Bronchial epithelial cell (primary cell): Measurements from ENCODE around the gene CTNNA2. TPM values are rescaled to one million over a fixed set of nuclear protein-coding genes. Genes with fewer than 3 reads are reported as not detected.

Experiments
- DNase-seq: peaks from one replicate; pipeline ENCODE4 v3.0.0-alpha.2; 2010; ENCODE audit warnings: low read depth
- FAIRE-seq: peaks from 2 replicates; lab custom pipeline; 2011; peaks lifted over from hg19 to GRCh38; lab: Jason Lieb, UNC
- H3K27me3 ChIP-seq: 2 replicates; pipeline ENCODE4 v1.5.1; 2011; ENCODE audit warnings: low read length; ENCODE audit not compliant: control insufficient read depth, insufficient read depth
- H3K36me3 ChIP-seq: 2 replicates; pipeline ENCODE4 v1.5.1; 2011; ENCODE audit warnings: low read length; ENCODE audit not compliant: control insufficient read depth, insufficient read depth
- H3K4me3 ChIP-seq: 2 replicates; pipeline ENCODE4 v1.5.1; 2011; ENCODE audit warnings: mild to moderate bottlenecking, low read depth, low read length, control low read depth
- total RNA-seq: library from RNA; depleted of rRNA; stranded (reverse); fragments of >200 nt; gene quantifications from 2 replicates; pipeline ENCODE4 v1.2.1, GENCODE V29; 2014
- TF ChIP-seq, protein P1 (sequence below): IDR thresholded peaks from 2 replicates; pipeline ENCODE4 v1.5.1; 2011; ENCODE audit warnings: mild to moderate bottlenecking, moderate library complexity, low read length, control low read depth, inconsistent platforms; ENCODE audit not compliant: insufficient read depth, severe bottlenecking

Gene CTNNA2
- total RNA-seq, 1 donor from 2014 or later, result not detected

DNA sequence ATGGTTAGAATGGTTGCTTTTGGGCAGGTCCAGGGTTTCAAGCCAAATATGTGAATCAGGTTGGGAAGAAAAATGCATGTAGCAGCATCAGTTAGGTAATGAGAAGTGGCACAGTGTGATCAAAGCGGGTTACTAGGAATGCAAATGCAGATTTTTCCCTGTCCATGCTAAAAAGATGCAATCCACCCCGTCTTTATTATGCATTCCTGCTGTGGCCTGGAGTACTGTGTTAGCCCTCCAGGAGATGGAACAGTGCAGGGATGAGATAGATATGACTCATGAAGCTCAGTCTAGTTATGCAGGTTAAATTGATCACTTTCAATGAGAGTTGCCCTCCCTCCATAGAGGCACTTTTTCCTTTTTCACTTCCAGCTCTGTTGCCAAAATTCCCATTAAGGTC, 283.8 kb downstream of the CTNNA2 start:
- no peak for DNase-seq
- Histone ChIP-seq H3K27me3 (no peaks in the 10 kb centered on the region), H3K4me3 (no peak overlapping the region), H3K36me3 (no peaks in the 10 kb centered on the region)
- TF ChIP-seq, protein P1, sequence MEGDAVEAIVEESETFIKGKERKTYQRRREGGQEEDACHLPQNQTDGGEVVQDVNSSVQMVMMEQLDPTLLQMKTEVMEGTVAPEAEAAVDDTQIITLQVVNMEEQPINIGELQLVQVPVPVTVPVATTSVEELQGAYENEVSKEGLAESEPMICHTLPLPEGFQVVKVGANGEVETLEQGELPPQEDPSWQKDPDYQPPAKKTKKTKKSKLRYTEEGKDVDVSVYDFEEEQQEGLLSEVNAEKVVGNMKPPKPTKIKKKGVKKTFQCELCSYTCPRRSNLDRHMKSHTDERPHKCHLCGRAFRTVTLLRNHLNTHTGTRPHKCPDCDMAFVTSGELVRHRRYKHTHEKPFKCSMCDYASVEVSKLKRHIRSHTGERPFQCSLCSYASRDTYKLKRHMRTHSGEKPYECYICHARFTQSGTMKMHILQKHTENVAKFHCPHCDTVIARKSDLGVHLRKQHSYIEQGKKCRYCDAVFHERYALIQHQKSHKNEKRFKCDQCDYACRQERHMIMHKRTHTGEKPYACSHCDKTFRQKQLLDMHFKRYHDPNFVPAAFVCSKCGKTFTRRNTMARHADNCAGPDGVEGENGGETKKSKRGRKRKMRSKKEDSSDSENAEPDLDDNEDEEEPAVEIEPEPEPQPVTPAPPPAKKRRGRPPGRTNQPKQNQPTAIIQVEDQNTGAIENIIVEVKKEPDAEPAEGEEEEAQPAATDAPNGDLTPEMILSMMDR, result no peak
- no peak for FAIRE-seq

- Histone ChIP-seq H3K36me3 (no peaks in the 10 kb centered on the region), H3K4me3 (no peak overlapping the region), H3K27me3 (no peaks in the 10 kb centered on the region)
- FAIRE-seq (no peak), DNase-seq (no peak)
- TF ChIP-seq, protein P1, result no peak
These were observed 285.9 kb downstream of the CTNNA2 start for GRCh38 chr2:79798776-79799175.

DNA sequence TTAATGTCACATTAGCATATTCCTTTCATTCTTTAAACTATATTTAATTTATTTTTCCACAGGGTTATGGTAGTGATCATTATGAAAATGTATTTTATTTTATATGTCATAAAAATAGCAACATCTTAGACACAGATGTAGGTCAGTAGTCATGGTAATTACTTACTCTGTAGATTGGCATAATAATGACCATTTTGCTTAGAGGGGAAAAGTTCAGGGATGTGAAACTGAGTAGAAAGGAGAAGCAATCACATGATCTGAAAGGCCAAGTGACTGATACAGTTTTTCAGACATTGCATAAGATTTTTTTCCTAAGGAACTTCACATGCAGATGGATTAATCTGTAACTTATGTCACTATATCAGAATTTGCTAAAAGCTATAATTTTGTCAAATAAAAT, 286.9 kb downstream of the CTNNA2 start:
- Histone ChIP-seq H3K36me3 (no peaks in the 10 kb centered on the region), H3K27me3 (no peaks in the 10 kb centered on the region), H3K4me3 (no peak overlapping the region)
- DNase-seq (no peak), FAIRE-seq (no peak)
- TF ChIP-seq, protein P1, result no peak

GRCh38 chr2:79801082-79801481, 288.2 kb downstream of the CTNNA2 start:
- Histone ChIP-seq H3K27me3 (no peaks in the 10 kb centered on the region), H3K36me3 (no peaks in the 10 kb centered on the region), H3K4me3 (no peak overlapping the region)
- DNase-seq (no peak), FAIRE-seq (no peak)
- TF ChIP-seq, protein P1, result no peak

DNA sequence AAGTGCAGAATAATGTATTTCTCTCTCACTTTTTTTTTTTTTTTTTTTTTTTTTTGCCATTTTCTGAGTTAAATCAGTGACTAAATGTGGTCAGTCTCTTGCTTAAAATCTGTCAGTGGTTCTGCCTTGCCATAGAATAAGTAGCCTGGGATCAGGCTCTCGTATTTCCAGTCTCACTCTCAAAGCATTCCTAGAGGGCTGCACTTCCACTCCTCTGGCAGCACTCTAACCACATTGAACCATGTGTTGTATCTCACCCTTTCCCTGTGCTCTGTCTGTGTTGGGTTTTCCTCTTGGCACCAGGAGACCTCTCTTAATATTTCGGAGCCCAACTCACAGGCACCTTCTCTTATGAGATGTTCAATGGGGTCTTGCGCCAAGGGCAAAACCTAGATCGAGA, 304.4 kb downstream of the CTNNA2 start:
- TF ChIP-seq, protein P1, result no peak
- FAIRE-seq, result no peak
- no peak overlapping the region for H3K4me3 ChIP-seq
- DNase-seq, result no peak
- no peaks in the 10 kb centered on the region for H3K36me3 ChIP-seq
- no peaks in the 10 kb centered on the region for H3K27me3 ChIP-seq

DNA sequence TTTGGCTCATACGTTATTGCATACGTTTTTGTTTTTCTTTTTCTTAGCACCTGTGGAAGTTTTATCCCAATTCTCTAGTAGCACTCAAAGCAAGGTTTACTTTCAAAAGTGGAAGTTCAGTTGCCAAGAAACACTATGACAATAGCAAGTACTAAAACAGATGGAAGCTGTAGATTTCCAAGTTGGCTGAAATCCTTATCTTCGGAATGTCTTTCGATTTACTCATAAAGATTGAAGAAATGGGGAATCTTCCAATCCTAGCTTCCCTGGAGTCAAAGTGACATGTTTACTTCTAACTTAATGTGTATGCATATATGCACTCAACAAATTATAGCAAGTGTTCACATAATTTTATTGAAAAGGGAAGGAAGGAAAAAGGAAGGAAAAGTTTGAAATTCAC, 307.4 kb downstream of the CTNNA2 start:
- TF ChIP-seq, protein P1, result no peak
- no peak for DNase-seq
- no peak overlapping the region for H3K4me3 ChIP-seq
- no peak for FAIRE-seq
- H3K27me3 ChIP-seq, result no peaks in the 10 kb centered on the region
- H3K36me3 ChIP-seq, result no peaks in the 10 kb centered on the region
